HG02973 (cell line): Measurements from ENCODE around the gene PTPN20.
"Not testable (repeated sequence)": the region's sequence is repeated elsewhere in the genome, so short reads cannot be mapped to it uniquely, and the experiment has no call there.

Experiments
- ATAC-seq: cut with Tn5 transposase; IDR thresholded peaks from one replicate; pipeline ENCODE4 v1.9.1; 2021; ENCODE audit warnings: moderate library complexity; ENCODE audit not compliant: unreplicated experiment

The PTPN20 gene

DNA sequence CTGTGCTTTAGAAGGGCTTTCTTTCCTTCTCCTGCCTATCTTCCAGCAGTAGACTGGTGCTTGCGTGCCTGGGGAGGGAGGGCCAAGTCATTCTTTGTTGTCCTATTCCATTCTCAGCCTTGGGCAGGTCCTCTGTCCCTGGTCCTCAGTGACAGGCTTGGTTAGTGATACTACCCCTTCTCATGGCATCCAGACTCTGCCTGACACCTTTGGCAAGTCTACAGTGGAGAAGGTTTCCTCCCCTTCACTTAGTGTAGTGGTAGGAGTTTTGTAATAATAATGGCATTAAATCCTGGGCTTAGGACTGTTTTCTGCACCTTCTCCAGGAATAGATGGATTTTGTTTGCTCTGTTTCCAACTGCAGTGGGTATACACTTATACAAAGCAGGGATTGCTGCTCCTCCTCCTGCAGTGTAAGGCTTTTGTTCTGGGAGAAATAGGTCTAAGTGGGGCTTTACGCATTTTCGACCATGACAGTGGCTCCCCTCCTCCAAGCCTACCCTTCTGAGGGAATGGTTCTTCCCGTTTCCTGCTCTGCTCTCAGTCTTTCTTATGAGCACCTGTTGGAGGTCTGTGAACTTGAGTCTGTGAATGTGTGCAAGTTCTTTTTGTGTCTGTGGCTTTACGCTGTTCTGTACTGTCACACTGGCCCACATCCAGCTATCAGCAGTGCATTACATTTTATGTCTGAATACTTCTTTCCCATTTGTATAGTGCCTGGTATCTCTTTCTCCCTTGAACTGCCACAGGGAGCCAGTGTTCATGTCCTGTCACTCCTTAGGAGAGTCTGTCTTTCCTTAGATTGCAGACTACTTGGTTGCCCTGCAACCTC, 37.7 kb downstream of the PTPN20 start:
- not testable (repeated sequence) for ATAC-seq

DNA sequence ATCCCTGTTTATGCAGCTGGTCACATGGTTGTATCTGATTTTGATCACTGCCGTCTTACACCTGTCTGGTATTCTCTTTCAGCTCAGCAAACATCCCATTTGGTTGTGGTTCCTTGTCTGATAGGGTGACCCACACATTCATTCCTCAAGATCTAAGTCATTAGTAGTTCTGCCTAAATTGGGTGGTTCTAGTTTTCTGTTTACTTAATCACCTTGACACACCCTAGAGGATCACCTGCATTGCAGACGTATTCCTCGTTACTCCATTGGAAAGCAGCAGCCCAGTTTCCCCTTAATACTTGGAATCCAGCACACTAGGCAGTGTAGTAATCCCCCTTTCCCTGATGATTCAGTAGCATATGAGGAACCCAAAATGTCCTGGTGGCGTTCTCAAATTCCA, 41.3 kb downstream of the PTPN20 start:
- ATAC-seq: not testable (repeated sequence)

DNA sequence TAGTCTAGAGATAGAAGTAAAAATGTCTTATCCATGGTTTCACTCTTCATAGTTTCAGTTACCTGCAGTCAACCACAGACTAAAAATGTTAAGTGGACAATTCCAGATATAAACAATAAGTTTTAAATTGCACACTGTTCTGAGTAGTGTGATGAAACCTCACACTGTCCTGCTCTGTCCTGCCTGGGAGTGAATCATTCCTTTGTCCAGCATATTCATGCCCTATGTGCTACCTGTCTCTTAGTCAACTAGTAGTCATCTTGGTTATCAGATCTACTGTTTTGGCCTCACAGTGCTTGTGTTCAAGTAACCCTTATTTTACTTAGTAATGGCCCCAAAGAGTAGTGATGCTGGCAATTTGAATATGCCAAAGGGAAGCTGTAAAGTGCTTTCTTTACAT, 49.5 kb downstream of the PTPN20 start:
- not testable (repeated sequence) for ATAC-seq

DNA sequence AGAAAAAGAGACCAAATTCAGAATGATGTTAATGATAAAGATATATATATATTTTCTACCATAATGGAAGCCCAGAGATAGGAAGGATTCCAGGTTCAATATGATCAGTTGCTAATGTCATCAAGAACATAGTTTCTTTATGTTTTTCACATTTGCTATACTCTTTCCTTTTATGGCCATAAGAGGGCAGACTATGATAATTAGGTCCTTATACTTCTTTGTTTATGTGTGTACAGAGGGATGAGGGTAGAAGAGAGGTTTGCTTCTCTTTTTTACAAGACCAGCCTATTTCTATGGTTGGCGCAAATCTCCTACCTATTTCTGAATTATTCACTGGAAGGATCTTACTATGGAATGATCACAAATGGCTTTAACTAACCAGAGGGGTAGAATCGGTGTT, 52.1 kb downstream of the PTPN20 start:
- ATAC-seq: not testable (repeated sequence)

DNA sequence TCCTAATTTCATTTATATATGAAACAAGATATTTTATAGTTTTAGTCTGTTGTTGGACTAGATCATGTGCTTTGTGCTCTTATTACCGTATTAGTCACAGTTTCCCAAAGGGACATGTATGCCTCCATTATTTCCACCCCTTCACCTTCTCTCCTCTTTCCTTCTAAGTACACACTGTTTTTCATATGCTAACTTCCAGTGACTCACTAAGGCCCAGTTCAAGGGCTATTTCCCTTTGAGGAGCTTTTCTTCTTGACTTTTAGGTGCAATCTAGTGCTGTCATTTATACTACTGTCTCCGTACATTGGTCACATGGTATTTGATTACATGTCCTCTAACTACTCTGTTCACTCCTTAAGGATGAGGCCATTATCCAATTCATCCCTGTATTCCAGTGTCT, 55.8 kb downstream of the PTPN20 start:
- ATAC-seq: not testable (repeated sequence)

DNA sequence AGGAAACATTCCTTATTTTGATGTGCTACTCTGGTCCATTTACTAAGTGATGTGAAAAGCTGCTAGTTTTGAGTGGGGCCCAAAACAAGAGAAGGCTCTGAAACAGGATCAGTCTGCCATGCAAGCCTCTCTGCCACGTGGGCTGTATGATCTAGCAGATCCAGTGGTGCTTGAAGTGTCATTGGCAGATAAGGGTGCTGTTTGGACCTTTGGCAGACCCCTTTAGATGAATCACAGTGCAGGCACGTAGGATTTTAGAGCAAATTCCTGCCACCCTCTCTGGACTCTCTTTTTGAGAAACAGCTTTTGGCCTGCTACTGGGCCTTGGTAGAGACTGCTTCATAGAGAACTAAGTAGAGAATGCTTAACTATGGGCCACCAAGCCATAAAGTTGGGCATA, 69.0 kb downstream of the PTPN20 start:
- ATAC-seq: not testable (repeated sequence)

DNA sequence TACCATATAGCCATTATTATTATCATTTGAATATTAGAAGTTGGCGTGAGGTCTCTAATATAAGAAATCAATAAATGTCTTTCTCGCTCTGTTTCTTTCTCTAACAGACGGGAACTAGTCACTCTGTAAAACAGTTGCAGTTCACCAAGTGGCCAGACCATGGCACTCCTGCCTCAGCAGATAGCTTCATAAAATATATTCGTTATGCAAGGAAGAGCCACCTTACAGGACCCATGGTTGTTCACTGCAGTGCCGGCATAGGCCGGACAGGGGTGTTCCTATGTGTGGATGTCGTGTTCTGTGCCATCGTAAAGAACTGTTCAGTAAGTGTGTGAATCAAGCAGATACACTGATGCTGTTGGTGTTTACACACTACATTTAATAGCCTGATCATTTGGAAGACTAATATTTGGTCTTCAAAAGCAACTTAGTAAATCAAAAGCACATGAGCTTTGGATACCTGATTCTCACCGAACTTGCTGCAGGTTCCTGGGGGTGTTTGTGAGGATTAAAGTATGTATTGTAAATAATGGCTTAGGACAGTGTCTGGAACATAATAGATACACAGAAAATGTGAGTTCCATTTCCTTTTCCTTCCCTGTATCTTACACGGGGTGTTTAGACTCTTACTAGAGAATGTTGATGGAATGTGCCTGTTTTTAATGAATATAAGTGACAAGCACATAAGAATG, 76.2 kb downstream of the PTPN20 start:
- peak; percentile 84 for ATAC-seq

DNA sequence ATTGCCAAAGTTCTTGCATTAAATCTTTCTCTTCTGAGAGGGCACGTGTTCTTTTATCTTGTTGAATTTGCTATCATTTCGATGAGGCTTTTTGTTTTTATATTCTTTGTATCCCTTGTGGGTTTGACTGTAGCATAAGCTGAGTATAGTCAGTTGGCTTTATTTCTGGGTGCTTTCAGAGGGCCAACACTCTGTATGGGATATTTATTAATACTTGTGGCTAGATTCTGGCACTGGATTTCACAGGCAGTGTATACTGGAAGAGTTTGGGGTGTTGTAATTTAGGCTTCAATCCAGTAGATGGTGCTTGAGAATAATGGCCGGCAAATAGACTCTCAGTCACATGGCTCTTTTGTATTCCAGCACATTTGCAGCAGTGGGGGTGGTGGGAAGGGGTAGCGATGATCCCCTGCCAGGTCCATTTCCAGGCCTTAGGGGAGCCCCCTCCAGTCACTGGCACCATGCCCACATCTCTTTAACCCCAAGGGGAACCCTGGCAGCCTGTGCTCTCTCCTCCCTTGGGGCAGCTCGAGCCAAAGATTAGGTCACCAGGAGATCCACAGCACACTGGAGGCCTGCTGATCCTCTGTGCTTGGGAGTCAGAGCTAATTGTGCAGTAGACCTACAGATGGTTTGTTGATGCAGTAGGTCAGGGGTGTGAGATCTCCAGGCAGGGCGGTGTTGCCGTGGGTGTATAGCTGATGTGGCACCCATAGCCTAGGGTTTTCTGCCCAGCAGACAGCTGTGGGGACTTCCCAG, 81.8 kb downstream of the PTPN20 start:
- ATAC-seq: no peak

DNA sequence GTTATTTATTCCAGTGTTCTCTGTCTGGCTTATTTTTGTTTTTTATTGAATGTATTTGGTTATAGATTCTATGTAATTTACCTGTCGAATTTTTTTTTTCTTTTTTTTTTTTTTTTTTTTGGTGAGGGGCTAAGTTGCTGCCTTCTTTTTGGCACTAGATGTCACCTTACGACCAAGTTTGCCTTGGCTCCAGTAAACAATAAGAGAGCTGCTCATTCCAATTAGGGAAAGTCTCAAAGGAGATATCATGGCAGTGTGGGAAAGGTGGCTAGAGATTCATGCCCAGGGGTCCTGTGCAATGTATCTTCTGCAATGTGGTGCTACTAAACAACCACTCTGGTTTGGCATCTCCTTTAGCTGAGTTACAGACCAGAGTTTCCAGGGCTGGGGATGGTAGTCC, 84.0 kb downstream of the PTPN20 start:
- no peak for ATAC-seq

DNA sequence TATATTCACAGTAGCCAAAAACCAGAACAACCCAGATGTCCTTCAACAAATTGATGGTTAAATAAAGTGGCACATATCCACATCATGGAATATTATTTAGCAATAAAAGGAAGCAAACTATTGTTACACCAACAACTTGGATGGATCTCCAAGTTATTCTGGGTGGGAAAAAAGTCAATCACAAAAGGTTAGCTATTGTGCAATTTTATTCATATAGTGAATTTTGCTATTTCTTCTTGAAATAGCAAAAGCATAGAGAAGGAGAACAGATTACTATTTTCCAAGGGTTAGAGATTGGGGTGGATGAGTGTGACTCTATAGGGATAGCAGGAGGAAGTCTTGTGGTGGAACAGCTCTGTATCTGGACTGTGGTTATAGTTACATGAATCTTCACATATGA, 87.0 kb downstream of the PTPN20 start:
- ATAC-seq: no peak

DNA sequence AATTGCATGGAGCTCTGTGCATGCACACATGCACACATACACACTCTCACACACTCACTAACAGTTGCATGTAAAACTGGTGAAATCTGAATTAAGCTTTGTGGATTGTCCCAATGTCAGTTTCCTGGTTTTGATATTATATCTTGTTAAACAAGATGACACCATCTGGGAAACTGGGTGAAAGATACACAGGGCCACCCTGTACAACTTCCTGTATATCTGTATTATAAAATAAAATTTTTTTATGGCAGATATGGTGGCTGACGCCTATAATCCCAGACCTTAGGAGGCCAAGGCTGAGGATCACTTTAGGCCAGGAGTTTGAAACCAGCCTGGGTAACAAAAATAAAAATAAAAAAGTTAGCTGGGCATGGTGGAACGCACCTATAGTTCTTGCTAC, 87.4 kb downstream of the PTPN20 start:
- ATAC-seq: no peak

DNA sequence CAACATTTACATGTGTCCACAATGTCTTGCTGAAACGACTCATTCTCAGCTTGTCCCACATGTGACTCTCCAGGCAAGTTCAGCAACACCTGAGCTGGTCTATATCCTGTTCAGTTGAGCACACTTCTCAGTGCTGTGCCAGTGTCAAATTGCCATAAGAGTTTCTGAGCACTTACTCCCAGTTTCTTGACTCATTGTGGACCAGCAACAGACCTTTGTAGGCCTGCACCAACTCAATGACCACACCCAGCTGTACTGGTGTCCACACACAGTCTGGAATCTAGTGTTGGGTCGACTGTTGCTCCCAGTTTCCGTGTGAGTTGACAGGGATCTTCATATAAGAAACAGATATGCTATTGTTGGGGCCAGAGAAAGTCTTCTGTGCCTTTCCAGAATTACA, 88.0 kb downstream of the PTPN20 start:
- ATAC-seq: no peak

DNA sequence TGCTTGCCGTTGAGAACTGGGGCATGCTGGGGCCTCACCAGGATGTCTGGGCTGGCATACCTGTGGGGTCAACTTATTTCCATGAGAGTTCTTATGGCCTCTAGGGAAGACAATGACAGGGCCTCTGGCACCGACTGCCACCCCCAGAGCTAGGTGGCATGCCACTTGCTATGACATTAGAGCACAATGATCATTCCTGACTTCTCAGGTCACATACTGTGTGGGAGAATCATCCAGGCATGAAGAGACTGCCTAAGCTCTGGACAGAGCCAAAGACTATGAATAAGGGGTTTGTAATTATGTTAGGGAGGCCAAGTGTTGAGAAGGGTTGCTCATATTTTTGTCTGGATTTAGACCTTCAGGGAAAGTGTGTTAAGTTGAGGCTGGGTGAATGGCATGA, 97.5 kb downstream of the PTPN20 start:
- no peak for ATAC-seq

DNA sequence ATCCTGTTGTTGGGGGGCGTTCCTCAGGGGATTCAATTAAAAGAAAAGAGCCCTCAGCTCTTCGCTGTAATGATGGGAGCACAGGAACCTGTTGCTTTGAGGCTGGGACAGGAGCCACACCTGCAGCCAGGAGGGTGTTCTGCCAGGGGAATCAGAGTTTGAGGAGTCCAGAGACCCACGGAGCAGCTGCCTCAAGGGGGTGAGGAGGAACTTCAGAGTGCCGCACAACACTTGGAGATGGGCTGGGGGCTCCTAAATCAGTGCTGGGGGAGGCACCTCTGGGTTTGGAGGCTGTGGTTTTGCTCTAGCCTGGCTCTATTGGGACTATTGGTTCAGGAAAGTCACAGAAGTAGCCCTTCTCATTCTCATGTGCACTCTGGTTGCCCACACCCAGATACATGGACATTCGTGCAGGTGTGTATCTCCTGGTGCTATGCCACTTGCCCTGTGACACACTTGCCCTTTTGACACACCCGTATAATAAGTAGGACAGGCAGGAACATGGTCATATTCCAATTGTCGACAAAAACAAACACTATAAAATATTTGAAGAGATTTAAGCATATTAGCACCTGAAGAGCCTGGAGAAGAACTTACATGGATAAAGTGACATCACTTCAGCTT, 98.1 kb downstream of the PTPN20 start:
- ATAC-seq: no peak

DNA sequence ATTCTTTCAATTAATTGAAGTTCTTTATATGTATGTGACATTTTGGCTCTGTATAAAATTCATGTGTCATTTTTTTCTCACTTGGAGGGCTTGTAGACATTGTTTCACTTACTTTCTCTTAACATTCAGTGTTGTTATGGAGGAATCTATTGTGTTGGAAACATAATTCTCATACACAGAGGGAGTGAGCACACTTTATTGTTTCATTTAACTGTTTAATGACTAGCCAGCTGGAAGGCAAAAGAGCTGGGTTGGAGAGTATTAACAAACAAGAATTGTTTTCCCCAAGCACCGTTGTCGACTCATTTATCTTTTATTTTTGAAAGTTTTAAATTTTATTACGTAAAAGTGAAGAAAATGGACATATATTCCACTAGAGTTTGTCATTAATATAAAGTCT, 98.8 kb downstream of the PTPN20 start:
- ATAC-seq: no peak

DNA sequence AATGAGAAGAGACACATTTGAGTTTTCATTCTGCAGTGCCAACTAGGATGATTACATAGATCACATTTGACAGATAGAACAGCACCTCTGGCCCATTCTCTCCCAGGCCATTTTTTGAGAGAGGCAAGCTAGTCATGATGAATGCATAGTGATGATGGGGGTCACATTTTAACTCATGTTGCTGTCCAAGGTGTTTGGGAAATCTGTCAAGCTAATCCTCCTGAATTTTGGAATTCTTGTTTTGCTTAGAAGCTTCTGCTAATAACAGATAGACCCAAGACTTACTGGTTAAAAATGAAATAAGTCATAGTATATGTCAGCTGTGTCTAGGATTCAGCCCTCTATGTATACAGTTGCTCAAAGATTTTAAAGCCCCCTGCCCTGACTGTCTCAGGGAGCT, 101.0 kb downstream of the PTPN20 start:
- ATAC-seq: no peak

DNA sequence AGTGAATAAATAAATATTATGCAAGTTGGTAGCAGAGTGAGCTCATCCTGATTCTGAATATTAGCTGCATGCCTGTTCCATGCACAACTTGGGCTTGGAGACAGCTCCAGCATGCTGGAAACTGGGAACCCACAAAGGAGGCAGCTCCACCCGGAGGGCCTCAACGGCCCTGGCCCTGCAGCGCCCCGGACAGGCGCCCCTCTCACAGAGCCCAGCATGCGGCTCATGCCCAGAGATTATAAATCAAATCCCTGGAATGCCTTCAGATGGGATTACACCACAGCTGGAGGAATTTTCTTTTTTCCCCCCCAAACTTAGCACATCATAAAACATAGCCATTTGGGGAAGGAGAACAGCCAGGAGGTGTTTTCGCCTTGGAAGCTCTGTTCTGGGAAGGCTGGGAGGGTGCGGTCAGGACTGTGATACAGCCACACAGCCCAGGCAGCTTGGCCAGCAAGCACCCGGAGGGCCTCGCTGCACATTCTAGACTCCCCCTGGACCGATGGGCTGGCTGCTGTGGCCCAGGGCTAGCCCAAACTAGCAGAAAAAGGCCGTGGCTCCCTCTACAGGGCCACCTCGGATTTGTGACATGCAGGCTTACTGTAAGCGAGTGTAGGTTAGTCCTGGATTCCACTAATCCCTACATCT, 102.4 kb downstream of the PTPN20 start:
- ATAC-seq: no peak

DNA sequence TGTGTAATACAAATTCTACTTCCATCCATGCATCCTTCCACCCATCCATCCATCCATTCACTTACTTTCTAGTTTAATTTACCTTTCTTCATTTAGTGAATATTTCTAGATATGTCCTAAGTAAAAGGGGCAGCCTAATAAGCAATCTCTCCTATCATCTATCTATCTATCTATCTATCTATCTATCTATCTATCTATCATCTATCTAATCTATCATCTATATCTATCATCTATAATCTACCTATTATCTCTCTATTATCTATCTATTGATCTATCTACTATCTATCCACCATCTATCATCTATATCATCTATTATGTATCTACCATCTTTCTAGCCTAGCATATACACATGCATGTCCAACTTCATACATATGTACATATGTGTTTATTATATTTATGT, 104.2 kb downstream of the PTPN20 start:
- no peak for ATAC-seq

DNA sequence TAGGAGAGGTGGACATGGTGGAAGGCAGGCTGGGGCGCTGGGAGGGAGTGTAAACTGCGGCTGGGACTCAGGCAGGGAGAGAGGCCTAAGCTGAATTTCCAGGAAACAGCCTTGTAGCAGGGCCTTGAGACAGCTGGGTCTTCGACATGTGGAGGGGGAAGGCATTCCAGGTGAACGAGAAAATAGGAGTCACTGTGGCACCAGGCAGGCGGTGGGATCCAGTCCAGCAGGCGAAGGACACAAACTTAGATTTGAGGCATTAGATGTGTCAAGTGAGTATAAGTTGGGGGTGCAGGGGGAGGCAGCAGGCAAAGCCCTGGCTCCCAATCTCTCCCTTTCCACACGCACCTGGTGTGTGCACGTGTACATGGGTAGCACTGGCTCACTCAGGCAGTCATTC, 105.3 kb downstream of the PTPN20 start:
- no peak for ATAC-seq

DNA sequence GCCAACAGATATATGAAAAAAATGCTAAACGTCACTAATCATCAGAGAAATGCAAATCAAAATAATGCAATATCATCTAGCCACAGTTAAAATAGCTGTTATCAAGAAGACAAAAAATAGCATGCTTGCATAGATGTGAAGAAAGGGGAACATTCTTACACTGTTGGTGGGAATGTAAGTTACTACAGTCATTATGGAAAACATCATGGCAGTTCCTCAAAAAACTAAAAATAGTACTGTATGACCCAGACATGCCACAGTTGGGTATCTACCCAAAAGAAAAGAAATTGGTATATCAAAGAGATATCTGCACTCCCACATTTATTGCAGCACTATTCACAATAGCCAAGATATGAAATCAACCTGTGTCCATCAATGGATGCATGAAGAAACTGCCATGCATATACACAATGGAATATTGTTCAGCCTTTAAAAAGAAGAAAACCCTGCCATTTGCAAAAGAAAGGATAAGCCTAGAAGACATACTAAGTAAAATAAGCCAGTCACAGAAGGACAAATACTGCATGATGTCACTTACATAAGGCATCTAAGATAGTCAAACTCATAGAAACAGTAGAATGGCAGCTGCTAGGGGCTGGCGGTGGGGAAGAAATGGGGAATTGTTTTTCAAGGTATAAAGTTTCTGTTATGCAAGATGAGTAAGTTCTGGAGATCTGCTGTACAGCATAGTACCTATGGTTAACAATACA, 107.0 kb downstream of the PTPN20 start:
- no peak for ATAC-seq
